Testis (tissue), 3 donors: ENCODE measurements around the gene PRKACA. TPM values are rescaled to one million over a fixed set of nuclear protein-coding genes. Genes with fewer than 3 reads are reported as not detected.

Experiments used
- DNase-seq: peaks from one replicate; pipeline ENCODE4 v3.0.0-alpha.2; 2019
- H3K27ac ChIP-seq, 2 donors: fragments of 200-600 bp; sonication (generic); one replicate each; pipeline ENCODE4 v1.5.1; 2019
- H3K27me3 ChIP-seq: fragments of 200-600 bp; sonication (generic); one replicate; pipeline ENCODE4 v1.5.1; 2019
- H3K36me3 ChIP-seq: fragments of 200-600 bp; sonication (generic); one replicate; pipeline ENCODE4 v1.5.1; 2017; ENCODE audit warnings: low read depth; ENCODE audit errors: missing control alignments
- H3K4me1 ChIP-seq: fragments of 200-600 bp; sonication (generic); one replicate; pipeline ENCODE4 v1.5.1; 2019
- H3K4me3 ChIP-seq, 2 donors: fragments of 200-600 bp; sonication (generic); one replicate each; pipeline ENCODE4 v1.5.1; 2017 to 2019
- H3K9me3 ChIP-seq: fragments of 200-600 bp; sonication (generic); one replicate; pipeline ENCODE4 v1.5.1; 2017
- POLR2A ChIP-seq: fragments of 450-650 bp; IDR thresholded peaks from one replicate; pipeline ENCODE4 v1.6.1; 2017; ENCODE audit warnings: antibody characterized with exemption, mild to moderate bottlenecking, moderate library complexity
- WGBS, 2 donors: methylation state at CpG; one replicate each; pipeline ENCODE4 v1.1.5; 2018; 5-methylcytosine and 5-hydroxymethylcytosine counted together
- intact Hi-C: fragments of 100-400 bp; cut with DNase I; formaldehyde crosslinking; loops from one replicate; pipeline ENCODE4 v1.15.1; 2023; ENCODE audit warnings: low total_unique reads
- polyA plus RNA-seq: library from polyadenylated mRNA; stranded (reverse); fragments of 350-450 nt; fragmentation: Illumina TruSeq; extraction: RNeasy Lipid Tissue Mini Kit (QIAGEN cat#74804); gene quantifications from one replicate; pipeline ENCODE4 v1.2.3, GENCODE V29; 2014; ENCODE audit warnings: low read depth, low replicate concordance; ENCODE audit not compliant: insufficient read depth
- total RNA-seq, 2 donors: library from RNA; depleted of rRNA; stranded (reverse); fragments of >200 nt; gene quantifications; one replicate each; pipeline ENCODE4 v1.2.3, GENCODE V29; 2016
- TF ChIP-seq, protein P1 (sequence below), 3 experiments: fragments of 450-650 bp in 2 of 3; fragments of 200-600 bp in 1 of 3; sonication (generic) in 1 of 3; IDR thresholded peaks; one replicate each; pipeline ENCODE4 v1.5.1; 2016 to 2019; ENCODE audit warnings: antibody characterized with exemption in 3 of 3, mild to moderate bottlenecking in 2 of 3, moderate library complexity in 1 of 3

The PRKACA gene
- total and polyA plus RNA-seq, 3 donors from 2014 or later: 114 to 203 (median 116) TPM

DNA sequence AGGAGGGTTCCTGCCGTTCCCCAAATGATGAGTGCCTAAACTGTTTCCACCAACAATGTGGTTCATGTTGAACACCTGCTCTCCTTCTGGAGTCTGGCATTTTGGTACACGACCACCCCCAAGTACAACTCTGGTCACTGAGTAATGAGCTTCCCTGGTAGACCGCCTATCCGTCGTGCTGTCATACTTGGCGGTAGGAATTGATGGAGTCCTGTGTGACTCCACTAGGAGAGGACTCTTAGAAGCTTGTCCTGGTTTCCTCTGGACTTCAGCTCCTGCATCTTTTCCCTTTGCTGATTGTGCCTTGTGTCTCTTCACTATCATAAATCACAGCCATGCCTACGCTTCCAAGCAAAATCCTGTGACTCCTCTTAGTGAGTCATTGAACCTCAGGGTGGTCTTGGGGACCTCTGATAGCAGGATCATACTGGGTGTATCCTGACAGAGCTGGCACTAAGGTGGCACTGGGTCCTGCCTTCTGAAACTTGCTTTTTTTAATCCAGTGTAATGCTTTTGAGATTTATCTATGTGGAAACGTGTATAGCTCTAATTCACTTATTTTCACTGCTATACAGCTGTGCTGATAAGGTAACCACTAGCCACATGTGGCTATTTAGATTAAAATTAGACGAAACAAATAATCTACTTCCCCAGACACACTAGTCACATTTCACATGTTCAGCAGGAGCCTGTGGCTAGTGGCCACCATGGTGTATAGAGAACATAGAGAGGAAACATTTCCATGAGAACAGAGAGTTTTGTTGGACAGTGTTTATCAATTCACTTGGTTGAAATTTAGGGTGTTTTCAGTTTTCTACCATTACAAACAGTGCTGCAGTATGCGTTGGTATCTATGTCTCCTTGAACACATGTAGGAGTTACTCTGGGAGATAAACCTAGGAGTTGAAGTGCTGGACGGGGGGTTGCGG, 25.0 kb upstream of the PRKACA start:
- TF ChIP-seq, protein P1, sequence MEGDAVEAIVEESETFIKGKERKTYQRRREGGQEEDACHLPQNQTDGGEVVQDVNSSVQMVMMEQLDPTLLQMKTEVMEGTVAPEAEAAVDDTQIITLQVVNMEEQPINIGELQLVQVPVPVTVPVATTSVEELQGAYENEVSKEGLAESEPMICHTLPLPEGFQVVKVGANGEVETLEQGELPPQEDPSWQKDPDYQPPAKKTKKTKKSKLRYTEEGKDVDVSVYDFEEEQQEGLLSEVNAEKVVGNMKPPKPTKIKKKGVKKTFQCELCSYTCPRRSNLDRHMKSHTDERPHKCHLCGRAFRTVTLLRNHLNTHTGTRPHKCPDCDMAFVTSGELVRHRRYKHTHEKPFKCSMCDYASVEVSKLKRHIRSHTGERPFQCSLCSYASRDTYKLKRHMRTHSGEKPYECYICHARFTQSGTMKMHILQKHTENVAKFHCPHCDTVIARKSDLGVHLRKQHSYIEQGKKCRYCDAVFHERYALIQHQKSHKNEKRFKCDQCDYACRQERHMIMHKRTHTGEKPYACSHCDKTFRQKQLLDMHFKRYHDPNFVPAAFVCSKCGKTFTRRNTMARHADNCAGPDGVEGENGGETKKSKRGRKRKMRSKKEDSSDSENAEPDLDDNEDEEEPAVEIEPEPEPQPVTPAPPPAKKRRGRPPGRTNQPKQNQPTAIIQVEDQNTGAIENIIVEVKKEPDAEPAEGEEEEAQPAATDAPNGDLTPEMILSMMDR (IDR thresholded peaks at IDR 0.05): no peak
- no peak for TF ChIP-seq POLR2A
- no peak for DNase-seq
- WGBS, 2 donors: 73 to 76% methylated on average over 12 of the region's 12 CpGs

DNA sequence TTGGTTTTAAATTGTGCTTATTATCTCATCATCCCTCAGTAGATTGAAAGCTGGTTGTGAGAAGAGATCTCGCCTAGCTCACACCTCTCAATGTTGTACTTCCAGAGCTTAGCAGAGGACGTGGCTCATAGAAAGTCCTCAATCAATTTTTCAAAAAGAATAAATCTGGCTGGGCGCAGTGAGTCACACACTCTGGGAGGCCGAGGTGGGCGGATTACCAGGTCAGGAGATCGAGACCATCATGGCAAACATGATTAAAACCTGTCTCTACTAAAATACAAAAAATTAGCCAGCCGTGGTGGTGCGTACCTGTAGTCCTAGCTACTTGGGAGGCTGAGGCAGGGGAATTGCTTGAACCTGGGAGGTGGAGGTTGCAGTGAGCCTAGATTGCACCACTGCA, 23.5 kb upstream of the PRKACA start:
- H3K9me3 ChIP-seq: no peaks in the 10 kb centered on the region
- intact Hi-C loops: no loop called here
- H3K27ac ChIP-seq: peak overlapping the region in 1 of 2 donors; percentile 91
- no peaks in the 10 kb centered on the region for H3K27me3 ChIP-seq
- peaks cover 27% of the 10 kb centered on the region for H3K4me1 ChIP-seq
- H3K4me3 ChIP-seq: no peak overlapping the region
- no peaks in the 10 kb centered on the region for H3K36me3 ChIP-seq
- TF ChIP-seq, protein P1 (IDR thresholded peaks at IDR 0.05): no peak
- no peak for TF ChIP-seq POLR2A
- no peak for DNase-seq
- 93 to 97% methylated on average over 8 of the region's 8 CpGs for WGBS, 2 donors

More for the DNA sequence above, 25.0 kb upstream of the PRKACA start:
- H3K27me3 ChIP-seq: no peaks in the 10 kb centered on the region
- H3K9me3 ChIP-seq: no peaks in the 10 kb centered on the region
- H3K36me3 ChIP-seq: no peaks in the 10 kb centered on the region
- no peak overlapping the region for H3K4me3 ChIP-seq
- H3K4me1 ChIP-seq: peaks cover 31% of the 10 kb centered on the region
- H3K27ac ChIP-seq: peak overlapping the region in 1 of 2 donors; percentile 51
- intact Hi-C loops: no loop called here

DNA sequence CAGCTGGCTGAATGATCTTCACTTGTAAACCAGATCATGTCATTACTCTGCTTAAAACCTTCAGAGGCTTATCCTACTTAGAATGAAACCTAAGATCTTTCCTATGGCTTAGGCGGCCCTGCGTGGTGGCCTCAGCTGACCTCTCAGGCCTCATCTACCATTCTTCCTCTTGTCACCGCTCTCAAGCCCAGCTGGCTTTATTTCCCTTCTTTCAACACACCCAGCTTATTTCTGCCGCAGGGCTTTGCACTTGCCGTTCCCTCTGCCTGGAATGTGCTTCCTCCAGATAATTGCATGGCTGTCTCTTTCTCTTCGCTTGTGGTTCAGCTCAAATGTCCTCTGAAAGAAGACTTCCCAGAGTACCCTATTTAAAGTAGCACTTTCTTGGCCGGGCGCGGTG, 22.4 kb upstream of the PRKACA start:
- 75 to 79% methylated on average over 9 of the region's 9 CpGs for WGBS, 2 donors
- peak overlapping the region in 1 of 2 donors; percentile 91 for H3K27ac ChIP-seq
- intact Hi-C loops: no loop called here
- H3K4me3 ChIP-seq: no peak overlapping the region
- H3K36me3 ChIP-seq: no peaks in the 10 kb centered on the region
- no peaks in the 10 kb centered on the region for H3K9me3 ChIP-seq
- peaks cover 28% of the 10 kb centered on the region for H3K4me1 ChIP-seq
- DNase-seq: no peak
- H3K27me3 ChIP-seq: no peaks in the 10 kb centered on the region
- TF ChIP-seq, protein P1 (IDR thresholded peaks at IDR 0.05): no peak

DNA sequence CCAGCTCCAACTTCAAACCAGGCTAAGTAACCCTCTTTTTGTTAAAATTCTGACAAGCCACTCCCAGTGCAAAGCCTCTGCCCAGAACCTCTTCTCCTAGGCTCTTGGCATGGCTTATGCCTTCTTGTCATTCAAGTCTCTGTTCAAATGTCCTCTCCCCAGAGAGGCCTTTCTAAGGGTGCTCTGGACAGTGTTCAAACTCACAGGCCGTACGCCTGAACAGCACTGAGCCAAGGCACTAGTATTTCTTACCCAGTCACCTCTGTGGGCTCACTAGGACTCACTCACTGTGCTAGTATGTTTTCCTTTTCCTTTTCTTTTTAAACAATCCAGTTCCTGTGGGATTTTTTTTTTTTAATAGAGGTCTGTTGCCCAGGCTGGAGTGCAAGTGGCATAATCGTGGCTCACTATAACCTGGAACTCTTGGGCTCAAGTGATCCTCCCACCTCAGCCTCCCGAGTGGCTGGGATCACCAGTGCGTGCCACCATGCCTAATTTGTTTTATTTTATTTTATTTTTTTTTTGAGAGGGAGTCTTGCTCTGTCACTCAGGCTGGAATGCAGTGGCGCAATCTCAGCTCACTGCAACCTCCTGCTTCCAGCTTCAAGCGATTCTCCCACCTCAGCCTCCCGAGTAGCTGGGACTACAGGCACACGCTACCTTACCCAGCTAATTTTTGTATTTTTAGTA, 21.2 kb upstream of the PRKACA start:
- intact Hi-C loops: no loop called here
- no peak for DNase-seq
- no peak overlapping the region for H3K4me3 ChIP-seq

More for the DNA sequence above, 21.2 kb upstream of the PRKACA start:
- TF ChIP-seq, protein P1 (IDR thresholded peaks at IDR 0.05): no peak
- TF ChIP-seq POLR2A: no peak
- WGBS, 2 donors: 61 to 65% methylated on average over 9 of the region's 9 CpGs
- H3K27ac ChIP-seq: peak overlapping the region; percentile 23 to 91
- no peaks in the 10 kb centered on the region for H3K36me3 ChIP-seq
- H3K4me1 ChIP-seq: peaks cover 28% of the 10 kb centered on the region
- H3K9me3 ChIP-seq: no peaks in the 10 kb centered on the region
- no peaks in the 10 kb centered on the region for H3K27me3 ChIP-seq
